ENCODE results near the gene ABTB2. TPM values are rescaled to one million over a fixed set of nuclear protein-coding genes. Genes with fewer than 3 reads are reported as not detected.

Gene ABTB2
- total RNA-seq, 1 experiment from 2014 or later = 3.6 TPM

GRCh38 chr11:34358258-34358727 is 483 bp upstream of the ABTB2 start:
- DNase-seq = peak; percentile 72 to 81
- Mint-ChIP-seq H3K4me3 (ENCODE audit: unreplicated experiment) (peak overlapping the region; percentile 75), H3K9me3 (ENCODE audit: unreplicated experiment) (no peaks in the 10 kb centered on the region), H3K27me3 (ENCODE audit: insufficient read depth, unreplicated experiment) (peaks cover 13% of the 10 kb centered on the region), H3K27ac (ENCODE audit: unreplicated experiment) (peak overlapping the region; percentile 53), H3K36me3 (ENCODE audit: insufficient read depth, unreplicated experiment) (peaks cover 5% of the 10 kb centered on the region), H3K4me1 (ENCODE audit: low read depth, unreplicated experiment) (peaks cover 6% of the 10 kb centered on the region)
- Histone ChIP-seq H3K4me3 (ENCODE audit: low read depth, low read length) (peak overlapping the region; percentile 44), H3K9me3 (no peaks in the 10 kb centered on the region), H3K36me3 (ENCODE audit: control insufficient read depth, insufficient read depth, low read length) (no peaks in the 10 kb centered on the region), H3K4me1 (peaks cover 7% of the 10 kb centered on the region; the same call in 1 of the 2 replicates), H3K27me3 (replicated peaks; ENCODE audit: control insufficient read depth, insufficient read depth, low read length) (peaks cover 4% of the 10 kb centered on the region)
- ChIA-PET POLR2A (no interaction called here), CTCF (interaction anchor here (0.6 to 3.6 kb wide), 10 partner anchors 13 to 362 kb away, joined by 3 to 60 read pairs (median 3); no protein-coding TSS in a partner anchor)
- no peak for TF ChIP-seq CTCF (IDR thresholded peaks at IDR 0.05; ENCODE audit: insufficient read depth in 1 of 2, low read depth in 1 of 2, low read length in 1 of 2, severe bottlenecking in 1 of 2, unreplicated experiment in 1 of 2)
- intact Hi-C loops (cut with micrococcal nuclease; ENCODE audit: unreplicated experiment) = loop anchor here (2.0 to 5.0 kb wide), 7 partner anchors 96 to 501 kb away; partner anchors contain the start of gene CAPRIN1
- BruUV-seq (replicated peaks) = no TSS peak

- intact Hi-C loops (cut with micrococcal nuclease; ENCODE audit: unreplicated experiment) = loop anchor here (5.0 kb wide), 5 partner anchors 95 to 500 kb away; partner anchors contain the start of gene CAPRIN1
- Mint-ChIP-seq H3K9me3 (ENCODE audit: unreplicated experiment) (no peaks in the 10 kb centered on the region), H3K4me1 (ENCODE audit: low read depth, unreplicated experiment) (peaks cover 6% of the 10 kb centered on the region), H3K4me3 (ENCODE audit: unreplicated experiment) (peak overlapping the region; percentile 75), H3K36me3 (ENCODE audit: insufficient read depth, unreplicated experiment) (peaks cover 5% of the 10 kb centered on the region), H3K27me3 (ENCODE audit: insufficient read depth, unreplicated experiment) (peaks cover 13% of the 10 kb centered on the region), H3K27ac (ENCODE audit: unreplicated experiment) (no peak overlapping the region)
- H3K27me3 ChIP-seq (replicated peaks; ENCODE audit: control insufficient read depth, insufficient read depth, low read length) = peaks cover 4% of the 10 kb centered on the region
- H3K4me3 ChIP-seq (ENCODE audit: low read depth, low read length) = peak overlapping the region; percentile 53
- H3K9me3 ChIP-seq = no peaks in the 10 kb centered on the region
- POLR2A ChIA-PET = interaction anchor here (0.6 kb wide), 1 partner anchor 304 kb away, joined by 4 read pairs; no protein-coding TSS in a partner anchor
- H3K4me1 ChIP-seq = peaks cover 7% of the 10 kb centered on the region; the same call in 1 of the 2 replicates
- TF ChIP-seq CTCF (IDR thresholded peaks at IDR 0.05; ENCODE audit: insufficient read depth in 1 of 2, low read depth in 1 of 2, low read length in 1 of 2, severe bottlenecking in 1 of 2, unreplicated experiment in 1 of 2) = no peak
- BruUV-seq (replicated peaks) = TSS peak; percentile 39
- DNase-seq = peak; percentile 64 to 70
- no peaks in the 10 kb centered on the region for H3K36me3 ChIP-seq (ENCODE audit: control insufficient read depth, insufficient read depth, low read length)
- CTCF ChIA-PET = interaction anchor here (0.6 to 3.6 kb wide), 10 partner anchors 12 to 368 kb away, joined by 3 to 60 read pairs (median 3); no protein-coding TSS in a partner anchor
Measured at GRCh38 chr11:34356913-34357700, 703 bp downstream of the ABTB2 start.

- peaks cover 13% of the 10 kb centered on the region for H3K27me3 Mint-ChIP-seq (ENCODE audit: insufficient read depth, unreplicated experiment)
- H3K27me3 ChIP-seq (replicated peaks; ENCODE audit: control insufficient read depth, insufficient read depth, low read length) = peaks cover 4% of the 10 kb centered on the region
- DNase-seq = no peak
- H3K9me3 Mint-ChIP-seq (ENCODE audit: unreplicated experiment) = no peaks in the 10 kb centered on the region
- ChIA-PET CTCF (interaction anchor here (3.6 kb wide), 1 partner anchor 182 kb away, joined by 60 read pairs; no protein-coding TSS in a partner anchor), POLR2A (no interaction called here)
- peaks cover 5% of the 10 kb centered on the region for H3K36me3 Mint-ChIP-seq (ENCODE audit: insufficient read depth, unreplicated experiment)
- H3K9me3 ChIP-seq = no peaks in the 10 kb centered on the region
- no TSS peak for BruUV-seq (replicated peaks)
- H3K4me3 Mint-ChIP-seq (ENCODE audit: unreplicated experiment) = peak overlapping the region; percentile 75
- H3K4me3 ChIP-seq (ENCODE audit: low read depth, low read length) = peak overlapping the region; percentile 53
- peaks cover 7% of the 10 kb centered on the region; the same call in 1 of the 2 replicates for H3K4me1 ChIP-seq
- peaks cover 6% of the 10 kb centered on the region for H3K4me1 Mint-ChIP-seq (ENCODE audit: low read depth, unreplicated experiment)
- no peak for TF ChIP-seq CTCF (IDR thresholded peaks at IDR 0.05; ENCODE audit: insufficient read depth in 1 of 2, low read depth in 1 of 2, low read length in 1 of 2, severe bottlenecking in 1 of 2, unreplicated experiment in 1 of 2)
- intact Hi-C loops (cut with micrococcal nuclease; ENCODE audit: unreplicated experiment) = loop anchor here (5.0 kb wide), 5 partner anchors 94 to 499 kb away; partner anchors contain the start of gene CAPRIN1
- no peak overlapping the region for H3K27ac Mint-ChIP-seq (ENCODE audit: unreplicated experiment)
- H3K36me3 ChIP-seq (ENCODE audit: control insufficient read depth, insufficient read depth, low read length) = no peaks in the 10 kb centered on the region
Measured at GRCh38 chr11:34356576-34356912, 1.3 kb downstream of the ABTB2 start.

Measured in Caco-2 (cell line).